GM12801 (cell line): ENCODE measurements around the gene UCP3.

ENCODE experiments used
- TF ChIP-seq, protein P1 (sequence below): IDR thresholded peaks from one replicate; pipeline ENCODE4 v1.5.1; 2011; ENCODE audit warnings: control low read depth; ENCODE audit not compliant: insufficient read length; ENCODE audit errors: extremely low read depth

The UCP3 gene

DNA sequence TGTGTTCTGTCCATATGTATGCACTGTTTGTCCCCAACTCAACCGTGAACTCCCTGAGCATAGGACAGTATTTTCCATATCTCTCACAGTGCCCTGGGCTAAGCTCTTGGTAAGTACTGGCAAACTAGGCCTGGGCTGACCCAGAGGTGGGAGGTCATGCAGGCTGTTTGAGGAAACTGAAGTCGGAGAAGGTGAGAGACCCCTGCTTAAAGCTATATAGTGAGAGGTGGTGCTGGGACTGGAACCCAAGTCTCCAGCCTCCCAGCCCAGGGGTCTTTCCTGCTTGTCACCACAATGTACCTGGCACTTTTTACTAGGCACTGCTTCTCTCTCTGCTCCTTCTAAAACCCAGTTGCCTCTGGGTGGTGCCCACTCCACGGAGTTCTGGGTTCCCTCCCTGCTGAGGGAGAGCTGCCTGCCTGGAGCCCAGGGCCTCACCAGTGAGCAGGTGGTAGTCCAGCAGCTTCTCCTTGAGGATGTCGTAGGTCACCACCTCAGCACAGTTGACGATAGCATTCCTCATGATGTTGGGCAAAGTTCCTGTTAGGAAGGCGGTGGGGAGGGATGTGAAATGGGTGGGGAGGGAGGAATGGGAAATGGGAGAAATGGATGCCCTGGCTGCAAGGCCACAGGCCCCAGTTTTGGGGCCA is 4.7 kb downstream of the UCP3 start:
- TF ChIP-seq, protein P1, sequence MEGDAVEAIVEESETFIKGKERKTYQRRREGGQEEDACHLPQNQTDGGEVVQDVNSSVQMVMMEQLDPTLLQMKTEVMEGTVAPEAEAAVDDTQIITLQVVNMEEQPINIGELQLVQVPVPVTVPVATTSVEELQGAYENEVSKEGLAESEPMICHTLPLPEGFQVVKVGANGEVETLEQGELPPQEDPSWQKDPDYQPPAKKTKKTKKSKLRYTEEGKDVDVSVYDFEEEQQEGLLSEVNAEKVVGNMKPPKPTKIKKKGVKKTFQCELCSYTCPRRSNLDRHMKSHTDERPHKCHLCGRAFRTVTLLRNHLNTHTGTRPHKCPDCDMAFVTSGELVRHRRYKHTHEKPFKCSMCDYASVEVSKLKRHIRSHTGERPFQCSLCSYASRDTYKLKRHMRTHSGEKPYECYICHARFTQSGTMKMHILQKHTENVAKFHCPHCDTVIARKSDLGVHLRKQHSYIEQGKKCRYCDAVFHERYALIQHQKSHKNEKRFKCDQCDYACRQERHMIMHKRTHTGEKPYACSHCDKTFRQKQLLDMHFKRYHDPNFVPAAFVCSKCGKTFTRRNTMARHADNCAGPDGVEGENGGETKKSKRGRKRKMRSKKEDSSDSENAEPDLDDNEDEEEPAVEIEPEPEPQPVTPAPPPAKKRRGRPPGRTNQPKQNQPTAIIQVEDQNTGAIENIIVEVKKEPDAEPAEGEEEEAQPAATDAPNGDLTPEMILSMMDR = no peak

DNA sequence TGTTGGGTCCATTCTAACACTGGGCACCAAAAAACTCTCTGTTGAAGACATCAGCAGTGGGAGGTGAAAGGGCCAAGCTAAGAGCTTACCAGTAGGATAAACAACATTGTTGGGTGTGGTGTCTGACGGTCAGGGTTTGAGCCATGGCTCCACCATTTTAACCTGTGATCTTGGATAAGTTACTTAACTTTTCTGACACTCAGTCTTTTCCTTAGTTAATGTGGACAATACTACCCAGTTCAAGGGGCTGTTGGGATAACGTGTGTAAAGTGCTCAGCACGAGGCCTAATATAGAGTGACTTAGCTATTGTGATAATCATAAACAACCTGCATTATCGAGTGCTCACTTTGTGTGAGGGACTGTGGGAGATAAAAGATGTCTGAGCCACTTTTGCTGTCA is 6.1 kb downstream of the UCP3 start:
- TF ChIP-seq, protein P1 = no peak

DNA sequence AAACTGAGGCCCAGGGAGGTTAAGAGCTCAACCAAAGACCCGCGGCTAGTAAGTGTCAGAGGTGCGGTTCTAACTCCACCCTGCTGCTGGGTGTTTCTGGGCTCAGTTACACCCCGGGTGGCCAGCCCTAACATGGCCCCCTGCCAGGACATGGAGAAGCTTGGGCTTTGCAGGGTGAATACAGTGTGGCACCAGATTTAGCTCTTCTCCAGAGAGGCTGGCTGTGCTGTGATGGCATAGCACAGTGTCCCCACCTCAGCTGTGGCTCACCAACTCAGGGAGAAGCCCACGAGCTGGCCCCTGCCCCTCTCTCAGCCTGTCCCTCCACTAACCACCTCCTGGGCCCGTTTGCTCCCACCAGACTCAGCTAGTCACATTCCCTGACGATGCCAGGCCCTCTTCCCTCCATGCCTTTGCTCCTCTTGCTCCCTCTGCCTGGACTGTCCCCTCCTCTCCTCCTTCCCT is 7.0 kb downstream of the UCP3 start:
- TF ChIP-seq, protein P1 = no peak

DNA sequence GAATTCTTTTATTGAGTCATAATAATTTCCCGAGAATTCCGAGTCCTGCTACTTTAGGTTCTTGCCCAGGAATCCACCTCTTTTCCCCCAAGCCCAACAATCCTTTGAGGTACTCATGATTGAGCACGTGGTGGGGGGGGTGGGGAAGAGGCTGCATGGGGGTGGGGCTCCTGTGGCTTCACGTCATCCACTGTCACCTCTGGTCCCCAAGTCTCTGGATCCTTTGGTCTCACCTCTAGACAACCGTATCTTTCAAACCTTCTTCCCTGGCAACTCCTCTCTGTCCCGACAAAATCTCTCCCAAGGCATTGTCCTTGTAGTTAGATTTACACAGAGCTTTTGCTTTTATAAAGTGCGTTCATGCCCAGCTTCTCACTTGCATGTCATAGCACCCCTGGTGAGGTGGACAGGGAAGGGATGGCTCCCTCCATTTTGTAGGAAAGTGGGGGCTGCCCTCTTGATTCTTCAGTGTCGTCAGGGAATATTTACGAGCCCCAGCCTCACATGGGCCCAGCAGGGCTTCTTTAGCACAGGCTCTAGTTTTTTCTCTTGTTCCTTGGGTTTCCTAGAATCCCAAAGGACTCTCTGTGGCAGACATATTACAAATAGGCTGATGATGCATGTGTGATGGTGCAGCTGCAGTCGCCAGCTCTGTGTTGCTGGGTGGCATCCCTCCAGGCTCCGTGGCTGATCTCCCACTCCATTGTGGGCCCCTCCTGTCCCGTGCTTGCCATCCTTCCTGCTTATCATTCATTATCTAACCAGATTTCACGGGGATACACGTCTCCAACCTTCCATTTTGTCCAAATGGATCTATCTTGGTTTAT is 8.4 kb downstream of the UCP3 start:
- TF ChIP-seq, protein P1 = no peak

DNA sequence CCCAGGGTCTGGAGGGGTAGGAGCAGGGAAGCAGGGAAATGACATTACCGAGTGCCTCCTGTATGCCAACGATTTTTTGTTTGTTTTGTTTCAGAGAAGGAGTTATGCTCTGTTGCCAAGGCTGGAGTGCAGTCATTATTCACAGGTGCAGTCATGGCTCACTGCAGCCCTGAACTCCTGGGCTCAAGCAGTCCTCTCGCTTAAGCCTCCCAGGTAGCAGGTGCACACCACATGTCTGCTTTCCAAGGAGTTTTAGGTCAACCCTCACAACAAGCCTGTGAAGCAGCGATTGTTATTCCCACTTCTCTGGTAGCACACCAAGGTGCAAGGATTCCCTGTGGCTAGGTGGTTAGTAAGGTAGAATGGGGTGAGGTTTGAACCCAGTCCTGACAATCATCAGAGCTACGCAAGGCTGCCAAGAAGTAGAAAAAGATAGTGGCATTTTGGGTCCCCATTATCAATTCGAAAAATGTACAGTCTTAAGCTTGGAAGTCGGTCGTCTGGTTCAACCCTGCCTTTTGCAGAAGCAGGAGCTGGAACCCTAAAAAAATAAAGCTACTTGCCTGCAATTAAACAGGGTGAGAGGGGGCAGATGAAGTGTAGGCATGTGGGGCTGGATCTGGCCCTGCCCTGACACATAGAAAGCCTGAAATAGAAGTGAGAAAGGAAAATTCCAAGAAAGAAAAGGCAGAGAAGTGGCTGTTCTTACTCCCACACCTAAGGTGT is 9.1 kb downstream of the UCP3 start:
- TF ChIP-seq, protein P1 = no peak

DNA sequence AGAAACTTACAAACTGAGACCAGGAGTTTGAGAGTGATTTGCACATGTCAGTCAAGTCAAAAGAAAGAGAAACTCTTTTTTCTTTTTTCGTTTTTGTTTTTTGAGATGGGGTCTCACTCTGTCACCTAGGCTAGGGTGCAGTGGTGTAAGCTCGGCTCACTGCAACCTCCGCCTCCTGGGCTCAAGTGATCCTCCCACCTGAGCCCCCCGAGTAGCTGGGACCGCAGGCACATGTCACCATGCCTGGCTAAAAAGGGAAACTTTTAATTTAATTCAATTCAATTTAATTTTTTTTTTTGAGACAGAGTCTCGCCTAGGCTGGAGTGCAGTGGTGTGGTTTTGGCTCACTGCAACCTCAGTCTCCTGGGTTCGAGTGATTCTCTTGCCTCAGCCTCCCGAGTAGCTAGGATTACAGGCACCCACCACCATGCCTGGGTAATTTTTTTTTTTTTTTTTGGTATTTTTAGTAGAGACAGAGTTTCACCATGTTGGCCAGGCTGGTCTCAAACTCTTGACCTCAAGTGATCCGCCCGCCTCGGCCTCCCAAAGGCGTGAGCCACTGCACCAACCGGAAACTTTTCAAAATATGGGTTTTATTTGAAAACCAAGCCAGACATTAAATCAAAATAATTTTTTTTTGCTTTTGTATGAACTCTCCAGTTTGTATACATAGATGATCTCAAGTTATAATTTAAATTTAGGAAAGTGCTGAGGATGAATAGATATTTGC is 9.9 kb downstream of the UCP3 start:
- TF ChIP-seq, protein P1 = no peak
